ENCODE data around the gene OTOP1. TPM values are rescaled to one million over a fixed set of nuclear protein-coding genes. Genes with fewer than 3 reads are reported as not detected.
"Not testable (repeated sequence)": the region's sequence is repeated elsewhere in the genome, so short reads cannot be mapped to it uniquely, and the experiment has no call there.

OTOP1 gene
- total RNA-seq, 3 donors from 2014 or later (not counting 1 experiment from before 2014, with no cell fraction given) = not detected

GRCh38 chr4:4259484-4260100, 32.9 kb upstream of the OTOP1 start:
- DNase-seq (no peak), ATAC-seq (no peak)
- no peaks in the 10 kb centered on the region for H3K4me1 ChIP-seq (ENCODE audit: control insufficient read depth, insufficient read depth, low read length)
- intact Hi-C loops (cut with micrococcal nuclease) = loop anchor here (1.0 kb wide), 4 partner anchors 11 to 171 kb away; partner anchors contain the start of genes LYAR and ZBTB49
- no peaks in the 10 kb centered on the region for H3K9me3 Mint-ChIP-seq
- H3K9me3 ChIP-seq (ENCODE audit: control insufficient read depth, insufficient read depth, low read length) = no peaks in the 10 kb centered on the region
- H3K27ac Mint-ChIP-seq = peak overlapping the region; percentile 43 to 67
- no peaks in the 10 kb centered on the region for H3K27me3 ChIP-seq (ENCODE audit: control insufficient read depth, insufficient read depth, low read length)
- TF ChIP-seq CTCF (IDR thresholded peaks at IDR 0.05) = no peak
- 80% methylated on average over 7 of the region's 9 CpGs for WGBS (ENCODE audit: insufficient coverage)
- H3K27ac ChIP-seq (ENCODE audit: low read length) = no peak overlapping the region
- H3K4me1 Mint-ChIP-seq = peaks cover 16 to 21% of the 10 kb centered on the region in 2 donors
- H3K27me3 Mint-ChIP-seq (ENCODE audit: low read depth in 2 of 2) = no peaks in the 10 kb centered on the region
- H3K36me3 ChIP-seq (ENCODE audit: control insufficient read depth, insufficient read depth, low read length) = no peaks in the 10 kb centered on the region
- no peak overlapping the region for H3K4me3 Mint-ChIP-seq
- no peaks in the 10 kb centered on the region for H3K36me3 Mint-ChIP-seq
- no peak overlapping the region for H3K4me3 ChIP-seq (ENCODE audit: low read length)

- H3K36me3 ChIP-seq (ENCODE audit: control insufficient read depth, insufficient read depth, low read length); intact Hi-C loops (cut with micrococcal nuclease); H3K27ac Mint-ChIP-seq; H3K27me3 Mint-ChIP-seq (ENCODE audit: low read depth in 2 of 2); H3K9me3 Mint-ChIP-seq; H3K4me1 ChIP-seq (ENCODE audit: control insufficient read depth, insufficient read depth, low read length); H3K27me3 ChIP-seq (ENCODE audit: control insufficient read depth, insufficient read depth, low read length); H3K4me3 Mint-ChIP-seq; H3K9me3 ChIP-seq (ENCODE audit: control insufficient read depth, insufficient read depth, low read length); H3K4me3 ChIP-seq (ENCODE audit: low read length); H3K36me3 Mint-ChIP-seq; DNase-seq; H3K27ac ChIP-seq (ENCODE audit: low read length); ATAC-seq: not testable (repeated sequence)
- 94% methylated on average over 3 of the region's 3 CpGs for WGBS (ENCODE audit: insufficient coverage)
- peaks cover 16 to 21% of the 10 kb centered on the region in 2 donors for H3K4me1 Mint-ChIP-seq
Measured at GRCh38 chr4:4257705-4258104, 31.0 kb upstream of the OTOP1 start.

- intact Hi-C loops (cut with micrococcal nuclease) = no loop called here
- no peaks in the 10 kb centered on the region for H3K9me3 Mint-ChIP-seq
- H3K4me3 ChIP-seq (ENCODE audit: low read length) = no peak overlapping the region
- ATAC-seq (no peak), DNase-seq (no peak)
- H3K4me1 Mint-ChIP-seq = peaks cover 13 to 17% of the 10 kb centered on the region in 2 donors
- no peaks in the 10 kb centered on the region for H3K36me3 Mint-ChIP-seq
- no peak overlapping the region for H3K4me3 Mint-ChIP-seq
- no peaks in the 10 kb centered on the region for H3K9me3 ChIP-seq (ENCODE audit: control insufficient read depth, insufficient read depth, low read length)
- H3K27ac Mint-ChIP-seq = no peak overlapping the region
- H3K27me3 ChIP-seq (ENCODE audit: control insufficient read depth, insufficient read depth, low read length) = no peaks in the 10 kb centered on the region
- no peak for TF ChIP-seq CTCF (IDR thresholded peaks at IDR 0.05)
- no peaks in the 10 kb centered on the region for H3K36me3 ChIP-seq (ENCODE audit: control insufficient read depth, insufficient read depth, low read length)
- 88% methylated on average over 10 of the region's 10 CpGs for WGBS (ENCODE audit: insufficient coverage)
- H3K27me3 Mint-ChIP-seq (ENCODE audit: low read depth in 2 of 2) = peaks cover 0 to 3% of the 10 kb centered on the region in 2 donors
- H3K27ac ChIP-seq (ENCODE audit: low read length) = no peak overlapping the region
- H3K4me1 ChIP-seq (ENCODE audit: control insufficient read depth, insufficient read depth, low read length) = no peaks in the 10 kb centered on the region
Measured at GRCh38 chr4:4256799-4257198, 30.1 kb upstream of the OTOP1 start.

- no peak for TF ChIP-seq CTCF (IDR thresholded peaks at IDR 0.05)
- no peaks in the 10 kb centered on the region for H3K9me3 Mint-ChIP-seq
- ATAC-seq = no peak
- no peak overlapping the region for H3K27ac ChIP-seq (ENCODE audit: low read length)
- H3K4me1 Mint-ChIP-seq = no peaks in the 10 kb centered on the region
- no peaks in the 10 kb centered on the region for H3K9me3 ChIP-seq (ENCODE audit: control insufficient read depth, insufficient read depth, low read length)
- no peak overlapping the region for H3K27ac Mint-ChIP-seq
- no peaks in the 10 kb centered on the region for H3K36me3 Mint-ChIP-seq
- intact Hi-C loops (cut with micrococcal nuclease) = no loop called here
- peaks cover 0 to 3% of the 10 kb centered on the region in 2 donors for H3K27me3 Mint-ChIP-seq (ENCODE audit: low read depth in 2 of 2)
- no peak for DNase-seq
- no peaks in the 10 kb centered on the region for H3K27me3 ChIP-seq (ENCODE audit: control insufficient read depth, insufficient read depth, low read length)
- no peak overlapping the region for H3K4me3 Mint-ChIP-seq
- WGBS (ENCODE audit: insufficient coverage) = 84% methylated on average over 6 of the region's 6 CpGs
- H3K4me1 ChIP-seq (ENCODE audit: control insufficient read depth, insufficient read depth, low read length) = no peaks in the 10 kb centered on the region
- H3K4me3 ChIP-seq (ENCODE audit: low read length) = no peak overlapping the region
- no peaks in the 10 kb centered on the region for H3K36me3 ChIP-seq (ENCODE audit: control insufficient read depth, insufficient read depth, low read length)
Measured at GRCh38 chr4:4254666-4255065, 27.9 kb upstream of the OTOP1 start.
